PC-3 (cell line): ENCODE data around the gene PSMD13. TPM values are rescaled to one million over a fixed set of nuclear protein-coding genes. Genes with fewer than 3 reads are reported as not detected.

Source experiments
- ATAC-seq: fragments of 200-7000 bp; cut with Tn5 transposase; 2 replicates; pipeline ENCODE4 v1.9.1; 2020; ENCODE audit warnings: mild to moderate bottlenecking, moderate library complexity
- BruUV-seq: library from RNA; stranded (reverse); fragments of 400-500 nt; replicated peaks from 2 replicates; lab custom pipeline; 2021; lab: Mats Ljungman, UMichigan
- CTCF ChIA-PET: fragments of 300-600 bp; sonication (Branson Sonifier 250); formaldehyde crosslinking; loops from one replicate; lab custom pipeline; 2022; ENCODE audit warnings: antibody characterized with exemption; lab: Charles Lee
- POLR2A ChIA-PET: fragments of 300-600 bp; sonication (Branson Sonifier 250); formaldehyde crosslinking; loops from one replicate; lab custom pipeline; 2022; ENCODE audit warnings: antibody characterized with exemption; ENCODE audit not compliant: unreplicated experiment; lab: Charles Lee
- DNase-seq: peaks from one replicate; pipeline ENCODE4 v3.0.0-alpha.2; 2015
- H2AFZ ChIP-seq: fragments of 300-600 bp; sonication (generic); 2 replicates; pipeline ENCODE4 v1.6.0; 2016; ENCODE audit warnings: antibody characterized with exemption, low read length
- H3F3A ChIP-seq: fragments of 300-600 bp; sonication (generic); one replicate; pipeline ENCODE4 v1.6.0; 2017; ENCODE audit warnings: antibody characterized with exemption, low read length, control low read depth, mild to moderate bottlenecking; ENCODE audit not compliant: unreplicated experiment
- H3K27ac ChIP-seq: fragments of 300-600 bp; sonication (generic); 2 replicates; pipeline ENCODE4 v1.5.1; 2016; ENCODE audit warnings: mild to moderate bottlenecking, low read length
- H3K27me3 ChIP-seq: fragments of 300-600 bp; sonication (generic); 2 replicates; pipeline ENCODE4 v1.6.1; 2016; ENCODE audit warnings: low read length, mixed read lengths
- H3K36me3 ChIP-seq: fragments of 300-600 bp; sonication (generic); 2 replicates; pipeline ENCODE4 v1.6.1; 2016; ENCODE audit warnings: low read depth, mixed run types, low read length, mixed read lengths
- H3K4me1 ChIP-seq: fragments of 300-600 bp; sonication (generic); 2 replicates; pipeline ENCODE4 v1.5.1; 2016; ENCODE audit warnings: low read length; ENCODE audit not compliant: insufficient read depth
- H3K4me2 ChIP-seq: fragments of 300-600 bp; sonication (generic); 2 replicates; pipeline ENCODE4 v1.6.0; 2016; ENCODE audit warnings: low read length
- H3K4me3 ChIP-seq: fragments of 300-600 bp; sonication (generic); 2 replicates; pipeline ENCODE4 v1.5.1; 2016; ENCODE audit warnings: mild to moderate bottlenecking, low read length, mixed read lengths
- H3K79me2 ChIP-seq: fragments of 300-600 bp; sonication (generic); 2 replicates; pipeline ENCODE4 v1.6.1; 2017; ENCODE audit warnings: low read length, mixed read lengths
- H3K9ac ChIP-seq: fragments of 300-600 bp; sonication (generic); 2 replicates; pipeline ENCODE4 v1.6.0; 2016; ENCODE audit warnings: mild to moderate bottlenecking, low read length
- H3K9me2 ChIP-seq: fragments of 300-600 bp; sonication (generic); replicated peaks from 2 replicates; pipeline ENCODE4 v1.6.1; 2016; ENCODE audit warnings: mixed run types, low read length, mixed read lengths
- H3K9me3 ChIP-seq: fragments of 300-600 bp; sonication (generic); 2 replicates; pipeline ENCODE4 v1.6.1; 2016; ENCODE audit warnings: low read length, mixed read lengths
- H4K20me1 ChIP-seq: fragments of 300-600 bp; sonication (generic); 2 replicates; pipeline ENCODE4 v1.6.1; 2016; ENCODE audit warnings: low read length, mixed read lengths
- EZH2 ChIP-seq: fragments of 300-600 bp; sonication (generic); IDR thresholded peaks from one replicate; pipeline ENCODE4 v1.6.1; 2017; ENCODE audit warnings: antibody characterized with exemption, mild to moderate bottlenecking, low read length; ENCODE audit not compliant: unreplicated experiment
- EZH2phosphoT487 ChIP-seq: fragments of 300-600 bp; sonication (generic); IDR thresholded peaks from 2 replicates; pipeline ENCODE4 v1.6.1; 2018; ENCODE audit warnings: mild to moderate bottlenecking, antibody characterized with exemption, low read length, borderline replicate concordance
- intact Hi-C: fragments of 100-400 bp; cut with micrococcal nuclease; formaldehyde crosslinking; loops from 2 replicates; pipeline ENCODE4 v1.9.0; 2023
- total RNA-seq: library from RNA; depleted of rRNA; stranded (reverse); fragments of >200 nt; gene quantifications from 2 replicates; pipeline ENCODE4 v1.2.3, GENCODE V29; 2014
- TF ChIP-seq, protein P1 (sequence below): fragments of 300-600 bp; sonication (generic); conservative IDR thresholded peaks from 2 replicates; pipeline ENCODE4 v1.5.1; 2017; ENCODE audit warnings: antibody characterized with exemption, low read depth, mild to moderate bottlenecking, low read length

The PSMD13 gene
- total RNA-seq, 1 experiment from 2014 or later = 255 TPM

DNA sequence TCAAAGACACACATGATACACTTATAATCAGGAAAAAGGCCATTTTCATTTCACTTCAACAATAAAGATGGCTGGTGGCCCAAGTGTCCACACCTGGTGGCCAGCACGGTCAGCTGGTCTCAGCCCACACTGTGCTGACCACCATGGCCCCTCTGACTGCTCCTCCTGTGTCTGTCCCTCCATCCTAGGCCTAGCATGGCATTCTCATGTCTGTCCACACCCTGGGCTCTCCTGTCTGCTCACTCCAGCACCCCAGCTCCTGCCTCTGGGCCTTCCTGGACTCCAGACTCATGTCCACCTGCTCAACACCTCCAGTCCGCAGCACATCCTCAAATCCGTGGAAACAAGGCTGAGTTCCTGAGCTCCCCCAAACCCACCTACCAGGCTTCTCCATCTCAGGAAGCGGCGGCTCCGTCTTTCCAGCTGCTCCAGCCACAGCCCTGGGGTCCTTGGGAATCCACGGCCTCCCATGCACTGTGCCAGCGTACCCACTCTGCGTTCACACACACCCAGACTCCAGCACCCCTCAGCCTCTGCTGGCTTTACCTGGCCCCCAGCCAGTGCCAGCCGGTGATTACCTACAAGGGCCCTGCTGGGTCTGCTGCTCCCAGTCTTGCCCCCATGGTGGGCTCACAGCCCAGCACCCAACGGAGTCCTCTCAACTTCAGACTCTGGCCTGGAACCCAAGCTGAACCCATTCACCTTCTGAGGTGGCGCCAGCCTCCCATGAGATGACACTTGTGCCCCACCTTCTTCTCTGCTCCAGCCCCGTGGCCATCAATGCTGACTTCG, 14.6 kb upstream of the PSMD13 start:
- Histone ChIP-seq H3K9ac (no peak overlapping the region), H2AFZ (no peak overlapping the region), H3K9me2 (no peaks in the 10 kb centered on the region), H3K4me1 (no peaks in the 10 kb centered on the region), H3K4me3 (no peak overlapping the region), H3K27ac (no peak overlapping the region), H3K36me3 (no peaks in the 10 kb centered on the region), H3F3A (no peaks in the 10 kb centered on the region), H3K79me2 (no peaks in the 10 kb centered on the region), H3K9me3 (no peaks in the 10 kb centered on the region), H3K4me2 (no peak overlapping the region), H4K20me1 (no peaks in the 10 kb centered on the region), H3K27me3 (no peaks in the 10 kb centered on the region)
- TF ChIP-seq EZH2 (no peak), EZH2phosphoT487 (no peak)
- CTCF ChIA-PET = no interaction called here
- POLR2A ChIA-PET = no interaction called here
- DNase-seq (no peak), ATAC-seq (no peak)
- intact Hi-C loops = no loop called here
- no TSS peak for BruUV-seq

DNA sequence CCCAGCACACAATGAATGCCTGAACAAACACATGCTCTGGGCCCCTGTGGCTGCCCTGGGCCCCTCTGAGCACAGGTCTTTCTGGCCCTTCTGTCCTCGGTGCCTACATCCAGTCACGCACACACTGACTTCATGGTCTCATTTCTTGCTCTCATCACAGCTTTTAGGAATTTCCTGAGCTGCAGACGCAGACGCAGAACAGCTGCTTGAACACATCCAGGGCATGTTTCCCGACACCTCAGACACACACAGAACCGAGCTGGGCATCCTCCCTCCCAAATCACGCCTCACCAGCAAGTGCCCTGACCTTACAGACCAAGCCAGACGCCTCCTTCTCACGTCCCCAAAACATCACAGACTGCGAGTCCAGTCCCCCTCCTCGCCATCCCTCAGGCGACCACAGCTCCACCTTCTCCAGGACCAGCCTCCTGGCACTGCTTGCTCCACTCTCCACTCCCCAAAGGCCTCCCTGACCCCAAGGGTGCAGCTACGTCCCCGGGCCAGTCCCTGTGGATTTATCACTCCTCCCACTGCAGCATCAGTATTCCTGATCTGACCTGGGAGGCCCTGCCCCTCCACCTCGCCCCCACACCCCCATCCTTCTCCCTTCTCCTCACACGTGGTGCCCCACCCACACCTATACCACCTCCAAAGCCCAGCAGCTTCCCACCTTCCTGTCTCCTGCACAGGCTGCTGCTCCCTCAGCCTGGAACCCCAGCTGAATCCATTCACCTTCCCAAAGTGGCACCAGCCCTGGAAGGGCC, 13.6 kb upstream of the PSMD13 start:
- ChIA-PET CTCF (no interaction called here), POLR2A (no interaction called here)
- Histone ChIP-seq H3K79me2 (no peaks in the 10 kb centered on the region), H3K27me3 (no peaks in the 10 kb centered on the region), H3K4me2 (no peak overlapping the region), H4K20me1 (no peaks in the 10 kb centered on the region), H2AFZ (no peak overlapping the region), H3K9me3 (no peaks in the 10 kb centered on the region), H3K9ac (no peak overlapping the region), H3K4me3 (no peak overlapping the region), H3F3A (no peaks in the 10 kb centered on the region), H3K36me3 (no peaks in the 10 kb centered on the region), H3K9me2 (no peaks in the 10 kb centered on the region), H3K27ac (no peak overlapping the region), H3K4me1 (no peaks in the 10 kb centered on the region)
- intact Hi-C loops = no loop called here
- BruUV-seq = no TSS peak
- ATAC-seq (no peak), DNase-seq (no peak)
- TF ChIP-seq EZH2 (no peak), EZH2phosphoT487 (no peak)
- TF ChIP-seq, protein P1, sequence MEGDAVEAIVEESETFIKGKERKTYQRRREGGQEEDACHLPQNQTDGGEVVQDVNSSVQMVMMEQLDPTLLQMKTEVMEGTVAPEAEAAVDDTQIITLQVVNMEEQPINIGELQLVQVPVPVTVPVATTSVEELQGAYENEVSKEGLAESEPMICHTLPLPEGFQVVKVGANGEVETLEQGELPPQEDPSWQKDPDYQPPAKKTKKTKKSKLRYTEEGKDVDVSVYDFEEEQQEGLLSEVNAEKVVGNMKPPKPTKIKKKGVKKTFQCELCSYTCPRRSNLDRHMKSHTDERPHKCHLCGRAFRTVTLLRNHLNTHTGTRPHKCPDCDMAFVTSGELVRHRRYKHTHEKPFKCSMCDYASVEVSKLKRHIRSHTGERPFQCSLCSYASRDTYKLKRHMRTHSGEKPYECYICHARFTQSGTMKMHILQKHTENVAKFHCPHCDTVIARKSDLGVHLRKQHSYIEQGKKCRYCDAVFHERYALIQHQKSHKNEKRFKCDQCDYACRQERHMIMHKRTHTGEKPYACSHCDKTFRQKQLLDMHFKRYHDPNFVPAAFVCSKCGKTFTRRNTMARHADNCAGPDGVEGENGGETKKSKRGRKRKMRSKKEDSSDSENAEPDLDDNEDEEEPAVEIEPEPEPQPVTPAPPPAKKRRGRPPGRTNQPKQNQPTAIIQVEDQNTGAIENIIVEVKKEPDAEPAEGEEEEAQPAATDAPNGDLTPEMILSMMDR = no peak

DNA sequence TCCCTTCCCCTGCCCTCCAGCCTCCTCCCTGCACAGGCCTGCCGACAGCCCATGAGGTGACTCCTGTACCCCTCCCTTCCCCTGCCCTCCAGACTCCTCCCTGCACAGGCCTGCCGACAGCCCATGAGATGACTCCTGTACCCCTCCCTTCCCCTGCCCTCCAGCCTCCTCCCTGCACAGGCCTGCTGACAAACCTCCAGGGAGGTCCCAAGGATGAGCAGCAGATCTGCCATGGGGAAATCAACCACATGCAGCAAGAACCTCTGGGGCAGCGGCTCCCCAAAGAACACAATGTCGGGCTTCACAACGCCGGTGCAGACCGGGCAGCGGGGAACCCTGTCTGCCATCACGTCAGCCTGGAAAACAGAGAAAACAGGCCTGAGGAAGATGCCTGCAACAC, 12.9 kb upstream of the PSMD13 start:
- Histone ChIP-seq H3K27ac (no peak overlapping the region), H3K79me2 (no peaks in the 10 kb centered on the region), H2AFZ (no peak overlapping the region), H3F3A (no peaks in the 10 kb centered on the region), H3K9me3 (no peaks in the 10 kb centered on the region), H3K36me3 (no peaks in the 10 kb centered on the region), H3K9me2 (no peaks in the 10 kb centered on the region), H3K9ac (no peak overlapping the region), H3K4me3 (no peak overlapping the region), H3K4me1 (no peaks in the 10 kb centered on the region), H3K4me2 (no peak overlapping the region), H4K20me1 (no peaks in the 10 kb centered on the region), H3K27me3 (no peaks in the 10 kb centered on the region)
- ATAC-seq (no peak), DNase-seq (no peak)
- CTCF ChIA-PET = no interaction called here
- TF ChIP-seq EZH2phosphoT487 (no peak), EZH2 (no peak)
- TF ChIP-seq, protein P1 = no peak
- intact Hi-C loops = no loop called here
- no TSS peak for BruUV-seq
- POLR2A ChIA-PET = no interaction called here
